Activated CD8-positive, alpha-beta memory T cell treated with anti-CD3 and anti-CD28 coated beads, Interleukin-2, amount 10 ng/mL, durations not matched to agents 7 days and 5 days (primary cell): ENCODE measurements around the gene C11orf91. TPM values are rescaled to one million over a fixed set of nuclear protein-coding genes. Genes with fewer than 3 reads are reported as not detected.
"Not testable (repeated sequence)": the region's sequence is repeated elsewhere in the genome, so short reads cannot be mapped to it uniquely, and the experiment has no call there.

ENCODE experiments used
- ATAC-seq: fragments of 150-1000 bp; cut with Tn5 transposase; one replicate; pipeline ENCODE4 v1.10.0; 2021; ENCODE audit warnings: moderate library complexity
- CTCF ChIA-PET: fragments of 350-600 bp; sonication (Branson Sonifier 250); formaldehyde crosslinking; loops from one replicate; lab custom pipeline; 2021; ENCODE audit warnings: antibody characterized with exemption; lab: Charles Lee
- DNase-seq: peaks from one replicate; pipeline ENCODE4 v3.0.0-alpha.2; 2020
- H3K27ac Mint-ChIP-seq: one replicate; pipeline ENCODE4 v1.8.0; 2021; ENCODE audit warnings: mild to moderate bottlenecking, mixed read lengths
- H3K27me3 Mint-ChIP-seq: one replicate; pipeline ENCODE4 v1.8.0; 2021; ENCODE audit warnings: mixed read lengths
- H3K36me3 Mint-ChIP-seq: one replicate; pipeline ENCODE4 v1.8.0; 2021; ENCODE audit warnings: mild to moderate bottlenecking, mixed read lengths
- H3K4me1 Mint-ChIP-seq: one replicate; pipeline ENCODE4 v1.8.0; 2021; ENCODE audit warnings: mixed read lengths
- H3K4me3 Mint-ChIP-seq: one replicate; pipeline ENCODE4 v1.8.0; 2021; ENCODE audit warnings: mild to moderate bottlenecking, moderate library complexity, mixed read lengths
- H3K9me3 Mint-ChIP-seq: one replicate; pipeline ENCODE4 v1.8.0; 2022; ENCODE audit warnings: low read depth, mixed read lengths
- total RNA-seq, 2 experiments: library from RNA; stranded (reverse); gene quantifications; one replicate each; pipeline ENCODE4 v1.2.3, GENCODE V29; 2021

Gene C11orf91
- total RNA-seq, 2 experiments from 2014 or later, result not detected

DNA sequence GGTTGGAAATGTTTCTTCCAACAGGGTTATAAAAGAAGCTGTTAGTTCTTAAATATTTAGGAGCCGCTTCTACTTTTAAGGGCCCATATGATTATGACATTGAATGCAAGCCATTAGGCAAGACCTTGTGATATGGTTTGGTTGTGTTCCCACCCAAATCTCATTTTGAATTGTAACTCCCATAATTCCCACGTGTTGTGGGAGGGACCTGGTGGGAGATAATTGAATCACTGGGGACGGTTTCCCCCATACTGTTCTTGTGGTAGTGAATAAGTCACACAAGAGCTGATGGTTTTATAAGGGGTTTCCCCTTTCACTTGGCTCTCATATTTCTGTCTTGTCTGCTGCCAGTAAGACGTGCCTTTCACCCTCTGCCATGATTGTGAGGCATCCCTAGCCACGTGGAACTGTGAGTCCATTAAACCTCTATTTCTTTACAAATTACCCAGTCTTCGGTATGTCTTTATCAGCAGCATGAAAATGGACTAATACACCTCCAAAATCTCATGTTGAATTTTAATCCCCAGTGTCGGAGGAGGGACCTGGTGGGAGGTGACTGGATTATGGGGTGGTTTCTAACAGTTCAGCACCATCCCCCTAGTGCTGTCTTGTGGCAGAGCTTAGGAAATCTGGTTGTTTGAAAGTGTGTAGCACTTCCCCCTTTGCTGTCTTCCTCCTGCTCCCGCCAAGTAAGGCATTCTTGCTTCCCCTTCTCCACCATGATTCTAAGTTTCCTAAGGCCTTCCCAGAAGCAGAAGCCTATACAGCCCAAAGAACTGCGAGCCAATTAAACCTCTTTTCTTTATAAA is 31.3 kb upstream of the C11orf91 start:
- Mint-ChIP-seq H3K36me3 (peaks cover 16% of the 10 kb centered on the region), H3K4me3 (no peak overlapping the region), H3K4me1 (peaks cover 31% of the 10 kb centered on the region), H3K9me3 (no peaks in the 10 kb centered on the region), H3K27ac (no peak overlapping the region), H3K27me3 (peaks cover 38% of the 10 kb centered on the region)
- ATAC-seq, result no peak
- DNase-seq, result no peak
- CTCF ChIA-PET, result interaction anchor here (1.0 kb wide), 1 partner anchor 30 kb away, joined by 4 read pairs; no protein-coding TSS in a partner anchor

DNA sequence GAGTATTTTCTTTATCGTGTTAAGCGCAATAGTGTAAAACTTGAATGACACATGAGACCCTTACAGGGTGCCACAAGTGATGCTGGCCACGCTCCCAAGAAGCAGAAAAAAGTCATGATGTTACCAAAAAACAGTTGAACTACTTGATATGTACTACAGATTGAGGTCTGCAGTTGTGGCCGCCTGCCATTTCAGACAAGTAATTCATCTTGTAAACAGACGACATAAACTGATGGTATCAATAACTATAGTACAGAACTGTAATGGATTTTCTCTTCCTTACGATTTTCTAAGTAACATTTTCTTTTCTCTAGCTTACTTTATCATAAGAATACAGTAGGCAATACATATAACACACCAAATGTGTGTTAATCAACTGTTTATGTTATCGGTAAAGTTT is 30.1 kb upstream of the C11orf91 start:
- no peaks in the 10 kb centered on the region for H3K9me3 Mint-ChIP-seq
- ATAC-seq (no peak), DNase-seq (no peak)
- CTCF ChIA-PET, result no interaction called here
- no peak overlapping the region for H3K27ac Mint-ChIP-seq
- no peak overlapping the region for H3K4me3 Mint-ChIP-seq
- peaks cover 46% of the 10 kb centered on the region for H3K27me3 Mint-ChIP-seq
- peaks cover 29% of the 10 kb centered on the region for H3K4me1 Mint-ChIP-seq
- H3K36me3 Mint-ChIP-seq, result peaks cover 19% of the 10 kb centered on the region

- H3K4me3 Mint-ChIP-seq, ATAC-seq, CTCF ChIA-PET, H3K9me3 Mint-ChIP-seq, H3K27ac Mint-ChIP-seq, DNase-seq: not testable (repeated sequence)
- peaks cover 38% of the 10 kb centered on the region for H3K27me3 Mint-ChIP-seq
- H3K4me1 Mint-ChIP-seq, result peaks cover 22% of the 10 kb centered on the region
- H3K36me3 Mint-ChIP-seq, result peaks cover 21% of the 10 kb centered on the region
Measured at GRCh38 chr11:33729072-33729664, 28.5 kb upstream of the C11orf91 start.

GRCh38 chr11:33727539-33727938 is 26.9 kb upstream of the C11orf91 start:
- H3K27ac Mint-ChIP-seq, DNase-seq, H3K4me3 Mint-ChIP-seq, ATAC-seq, CTCF ChIA-PET, H3K9me3 Mint-ChIP-seq: not testable (repeated sequence)
- Mint-ChIP-seq H3K36me3 (peaks cover 13% of the 10 kb centered on the region), H3K4me1 (peaks cover 31% of the 10 kb centered on the region), H3K27me3 (peaks cover 27% of the 10 kb centered on the region)

GRCh38 chr11:33725496-33725895 is 24.9 kb upstream of the C11orf91 start:
- no peak overlapping the region for H3K4me3 Mint-ChIP-seq
- H3K36me3 Mint-ChIP-seq, result peaks cover 17% of the 10 kb centered on the region
- CTCF ChIA-PET, result no interaction called here

GRCh38 chr11:33724644-33725035 is 24.0 kb upstream of the C11orf91 start:
- Mint-ChIP-seq H3K4me3 (no peak overlapping the region), H3K27ac (no peak overlapping the region), H3K9me3 (no peaks in the 10 kb centered on the region), H3K36me3 (peaks cover 23% of the 10 kb centered on the region), H3K4me1 (peaks cover 44% of the 10 kb centered on the region), H3K27me3 (peaks cover 22% of the 10 kb centered on the region)
- CTCF ChIA-PET, result no interaction called here
- DNase-seq (no peak), ATAC-seq (no peak)

More at GRCh38 chr11:33725496-33725895, 24.9 kb upstream of the C11orf91 start:
- Mint-ChIP-seq H3K27me3 (peaks cover 22% of the 10 kb centered on the region), H3K27ac (no peak overlapping the region), H3K4me1 (peaks cover 38% of the 10 kb centered on the region), H3K9me3 (no peaks in the 10 kb centered on the region)
- ATAC-seq (no peak), DNase-seq (no peak)

- CTCF ChIA-PET, result interaction anchor here (0.5 to 1.8 kb wide), 4 partner anchors 12 to 326 kb away, joined by 3 to 6 read pairs (median 4); partner anchors contain the start of gene CD59
- ATAC-seq, result peak; percentile 21
- peaks cover 19% of the 10 kb centered on the region for H3K27me3 Mint-ChIP-seq
Measured at GRCh38 chr11:33723238-33723881, 22.7 kb upstream of the C11orf91 start.

GRCh38 chr11:33722590-33723234 is 22.1 kb upstream of the C11orf91 start:
- H3K27ac Mint-ChIP-seq, result peak overlapping the region; percentile 64
- DNase-seq (peak; percentile 83), ATAC-seq (peak; percentile 88)
- peak overlapping the region; percentile 21 for H3K4me3 Mint-ChIP-seq
- H3K27me3 Mint-ChIP-seq, result peaks cover 16% of the 10 kb centered on the region
- CTCF ChIA-PET, result interaction anchor here (0.5 to 1.8 kb wide), 4 partner anchors 12 to 325 kb away, joined by 3 to 6 read pairs (median 4); partner anchors contain the start of gene CD59
- peaks cover 19% of the 10 kb centered on the region for H3K36me3 Mint-ChIP-seq
- peaks cover 45% of the 10 kb centered on the region for H3K4me1 Mint-ChIP-seq
- H3K9me3 Mint-ChIP-seq, result no peaks in the 10 kb centered on the region

More at GRCh38 chr11:33723238-33723881, 22.7 kb upstream of the C11orf91 start:
- H3K36me3 Mint-ChIP-seq, result peaks cover 21% of the 10 kb centered on the region
- no peak for DNase-seq
- no peak overlapping the region for H3K4me3 Mint-ChIP-seq
- peaks cover 45% of the 10 kb centered on the region for H3K4me1 Mint-ChIP-seq
- peak overlapping the region; percentile 62 for H3K27ac Mint-ChIP-seq
- H3K9me3 Mint-ChIP-seq, result no peaks in the 10 kb centered on the region

DNA sequence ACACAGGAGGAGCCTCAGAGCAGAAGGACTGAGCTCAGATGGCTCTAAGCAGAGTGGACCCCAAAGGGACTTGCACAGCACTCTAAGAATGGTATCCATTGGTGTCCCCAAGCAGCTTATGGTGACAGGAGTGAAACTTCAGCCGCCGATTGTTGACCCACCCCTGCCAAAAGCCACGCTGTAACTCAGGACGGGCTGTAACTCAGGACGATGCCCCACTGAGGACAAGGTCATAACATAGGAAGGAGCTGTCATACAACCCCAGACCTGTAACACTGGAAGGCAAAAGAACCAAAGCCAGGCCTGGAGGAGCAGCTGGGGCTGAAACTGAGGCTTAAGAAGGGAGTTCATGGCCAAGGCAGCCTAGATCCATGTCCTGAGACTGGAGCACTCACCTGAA is 21.4 kb upstream of the C11orf91 start:
- Mint-ChIP-seq H3K27ac (peak overlapping the region; percentile 64), H3K27me3 (peaks cover 13% of the 10 kb centered on the region), H3K4me1 (peaks cover 45% of the 10 kb centered on the region), H3K4me3 (no peak overlapping the region), H3K9me3 (no peaks in the 10 kb centered on the region), H3K36me3 (peaks cover 18% of the 10 kb centered on the region)
- CTCF ChIA-PET, result interaction anchor here (1.2 to 1.8 kb wide), 3 partner anchors 13 to 33 kb away, joined by 4 to 6 read pairs (median 5); partner anchors contain the start of gene CD59
- ATAC-seq, result no peak
- DNase-seq, result no peak

DNA sequence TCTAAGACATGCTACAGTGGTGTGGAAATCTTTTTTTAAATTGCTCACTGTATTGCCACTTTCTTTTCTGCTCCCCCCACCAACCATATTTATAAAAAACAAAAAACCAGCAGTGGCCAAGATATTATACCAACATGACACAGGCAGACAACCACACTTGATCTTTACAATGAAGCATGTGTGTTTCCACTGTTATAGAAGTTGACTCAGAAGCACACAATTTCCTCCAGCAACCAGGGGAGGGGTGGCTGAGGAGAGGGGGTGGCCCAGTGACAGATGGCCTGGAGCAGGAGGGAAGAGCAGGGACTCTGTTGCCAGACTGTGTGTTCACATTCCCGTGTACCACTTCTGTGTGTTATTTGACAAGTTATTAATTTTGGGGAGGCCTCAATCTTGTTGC is 20.8 kb upstream of the C11orf91 start:
- CTCF ChIA-PET, result interaction anchor here (1.1 to 2.5 kb wide), 3 partner anchors 13 to 21 kb away, joined by 3 to 9 read pairs (median 6); no protein-coding TSS in a partner anchor
- Mint-ChIP-seq H3K4me1 (peaks cover 45% of the 10 kb centered on the region), H3K36me3 (peaks cover 16% of the 10 kb centered on the region), H3K27me3 (peaks cover 10% of the 10 kb centered on the region), H3K9me3 (no peaks in the 10 kb centered on the region), H3K4me3 (no peak overlapping the region), H3K27ac (peak overlapping the region; percentile 67)
- DNase-seq (no peak), ATAC-seq (peak; percentile 25)

DNA sequence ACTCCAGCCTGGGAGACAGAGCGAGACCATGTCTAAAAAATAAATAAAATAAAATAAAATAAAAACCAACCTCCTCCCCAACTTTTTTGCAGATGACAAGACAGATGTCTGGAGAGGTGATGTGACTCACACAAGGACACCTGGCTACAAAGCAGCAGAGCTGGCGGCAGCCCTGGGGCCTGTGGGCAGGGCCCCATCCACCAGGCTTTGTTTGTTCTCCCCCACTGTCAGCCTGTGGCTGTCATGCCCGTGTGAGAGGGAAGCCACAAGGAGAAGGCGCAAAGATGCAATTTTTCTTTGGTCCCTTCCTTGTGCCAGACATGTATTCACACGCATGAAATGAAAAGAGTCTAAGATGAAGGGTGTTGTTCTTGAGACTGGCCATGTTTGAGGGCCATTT is 19.0 kb upstream of the C11orf91 start:
- H3K36me3 Mint-ChIP-seq, result peaks cover 13% of the 10 kb centered on the region
- CTCF ChIA-PET, result interaction anchor here (2.5 kb wide), 1 partner anchor 23 kb away, joined by 9 read pairs; no protein-coding TSS in a partner anchor
- H3K9me3 Mint-ChIP-seq, result no peaks in the 10 kb centered on the region
- no peaks in the 10 kb centered on the region for H3K27me3 Mint-ChIP-seq
- H3K4me1 Mint-ChIP-seq, result peaks cover 44% of the 10 kb centered on the region
- ATAC-seq, result no peak
- no peak overlapping the region for H3K27ac Mint-ChIP-seq
- DNase-seq, result no peak
- H3K4me3 Mint-ChIP-seq, result no peak overlapping the region

DNA sequence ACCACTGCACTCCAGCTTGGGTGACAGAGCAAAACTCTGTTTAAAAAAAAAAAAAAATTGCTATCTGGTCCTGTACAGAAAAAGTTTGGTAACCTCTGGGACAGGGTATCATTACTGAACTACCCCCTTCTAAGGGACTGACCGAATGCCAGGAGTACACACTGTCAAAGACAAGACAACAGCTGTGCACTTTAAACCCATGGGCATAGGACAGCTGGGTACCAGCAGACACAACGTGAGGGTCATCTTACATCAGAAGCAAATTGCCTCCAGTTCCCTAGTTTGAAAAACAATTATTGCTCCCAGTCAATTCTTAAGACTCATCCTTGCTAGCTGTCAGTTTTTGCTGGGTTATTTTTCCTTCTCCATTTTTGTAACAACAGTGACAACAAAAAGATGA is 17.8 kb upstream of the C11orf91 start:
- CTCF ChIA-PET, result interaction anchor here (1.6 kb wide), 1 partner anchor 15 kb away, joined by 3 read pairs; no protein-coding TSS in a partner anchor
- ATAC-seq, result no peak
- no peak for DNase-seq
- no peak overlapping the region for H3K4me3 Mint-ChIP-seq
- peaks cover 33% of the 10 kb centered on the region for H3K4me1 Mint-ChIP-seq
- H3K9me3 Mint-ChIP-seq, result no peaks in the 10 kb centered on the region
- H3K27me3 Mint-ChIP-seq, result no peaks in the 10 kb centered on the region
- no peak overlapping the region for H3K27ac Mint-ChIP-seq
- peaks cover 13% of the 10 kb centered on the region for H3K36me3 Mint-ChIP-seq
